ENCODE results near the gene OR51B5.
"Not testable (repeated sequence)": the region's sequence is repeated elsewhere in the genome, so short reads cannot be mapped to it uniquely, and the experiment has no call there.

Gene OR51B5

GRCh38 chr11:5300251-5300650, 43.1 kb downstream of the OR51B5 start:
- TF ChIP-seq CTCF (conservative IDR thresholded peaks at IDR 0.05) (no peak), ZFX (IDR thresholded peaks at IDR 0.05) (no peak)

DNA sequence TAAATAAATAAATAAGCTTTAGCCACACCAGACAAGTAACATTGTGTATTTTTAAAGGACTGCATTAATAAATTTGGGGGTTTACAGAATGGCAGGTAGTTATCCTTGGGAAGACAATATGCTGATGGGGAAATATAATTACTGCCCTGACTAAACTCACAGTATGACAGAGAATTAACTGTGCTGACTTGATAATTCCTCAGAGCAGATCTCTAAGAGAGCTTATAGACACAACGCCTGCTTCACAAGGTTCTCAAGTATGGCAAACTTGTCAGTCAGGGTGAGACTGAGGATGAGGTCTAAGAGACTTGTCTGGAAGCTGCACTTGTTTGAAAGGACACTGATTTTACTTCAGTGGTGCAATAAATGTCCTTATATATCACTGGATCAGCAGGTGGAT, 44.9 kb downstream of the OR51B5 start:
- no peak overlapping the region for H3K27ac ChIP-seq
- TF ChIP-seq ZFX (IDR thresholded peaks at IDR 0.05) (no peak), CTCF (conservative IDR thresholded peaks at IDR 0.05) (no peak)

More at GRCh38 chr11:5300251-5300650, 43.1 kb downstream of the OR51B5 start:
- no peak overlapping the region for H3K27ac ChIP-seq

- no peak overlapping the region for H3K27ac ChIP-seq
- TF ChIP-seq CTCF (conservative IDR thresholded peaks at IDR 0.05) (no peak), ZFX (IDR thresholded peaks at IDR 0.05) (no peak)
Measured at GRCh38 chr11:5297721-5298323, 45.5 kb downstream of the OR51B5 start.

DNA sequence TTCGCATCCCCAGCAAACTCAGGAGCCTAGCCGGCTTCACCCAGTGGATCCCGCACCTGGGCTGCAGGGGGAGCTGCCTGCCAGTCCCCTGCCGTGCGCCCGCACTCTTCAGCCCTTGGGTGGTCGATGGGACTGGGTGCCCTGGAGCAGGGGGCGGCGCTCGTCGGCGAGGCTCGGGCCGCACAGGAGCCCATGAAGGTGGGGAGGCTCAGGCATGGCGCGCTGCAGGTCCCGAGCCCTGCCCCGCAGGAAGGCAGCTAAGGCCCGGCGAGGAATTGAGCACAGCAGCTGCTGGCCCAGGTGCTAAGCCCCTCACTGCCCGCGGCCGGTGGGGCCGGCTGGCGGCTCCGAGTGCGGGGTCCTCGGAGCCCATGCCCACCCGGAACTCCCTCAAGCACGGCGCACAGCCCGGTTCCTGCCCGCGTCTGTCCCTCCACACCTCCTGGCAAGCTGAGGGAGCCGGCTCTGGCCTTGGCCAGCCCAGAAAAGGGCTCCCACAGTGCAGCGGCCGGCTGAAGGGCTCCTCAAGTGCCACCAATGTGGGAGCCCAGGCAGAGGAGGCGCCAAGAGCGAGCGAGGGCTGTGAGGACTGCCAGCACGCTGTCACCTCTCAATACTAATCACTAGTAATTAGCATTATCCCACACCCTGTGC, 48.9 kb downstream of the OR51B5 start:
- not testable (repeated sequence) for H3K27ac ChIP-seq

DNA sequence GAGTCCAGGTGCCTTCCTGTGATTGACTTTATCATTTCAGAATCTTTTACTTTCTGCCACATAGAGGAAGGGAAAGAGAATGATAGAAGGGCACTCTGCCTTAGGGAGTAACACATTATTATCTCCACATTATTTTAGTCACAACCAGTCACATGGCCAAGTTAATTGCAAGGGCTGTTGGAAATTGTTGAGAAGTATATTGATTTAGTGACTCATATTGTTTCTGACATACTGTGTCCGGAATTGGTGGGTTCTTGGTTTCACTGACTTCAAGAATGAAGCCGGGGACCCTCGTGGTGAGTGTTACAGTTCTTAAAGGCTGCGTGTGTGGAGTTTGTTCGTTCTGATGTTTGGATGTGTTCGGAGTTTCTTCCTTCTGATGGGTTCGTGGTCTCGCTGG, 50.3 kb downstream of the OR51B5 start:
- H3K27ac ChIP-seq, result no peak overlapping the region
- TF ChIP-seq ZFX (IDR thresholded peaks at IDR 0.05) (no peak), CTCF (conservative IDR thresholded peaks at IDR 0.05) (no peak)

Data from C4-2B (cell line).